GM10847 (cell line): ENCODE results near the gene ABCA3.

Experiments
- POLR2A ChIP-seq: IDR thresholded peaks from 2 replicates; pipeline ENCODE4 v1.6.1; 2011; ENCODE audit not compliant: insufficient read length; ENCODE audit errors: extremely low read depth

The ABCA3 gene

DNA sequence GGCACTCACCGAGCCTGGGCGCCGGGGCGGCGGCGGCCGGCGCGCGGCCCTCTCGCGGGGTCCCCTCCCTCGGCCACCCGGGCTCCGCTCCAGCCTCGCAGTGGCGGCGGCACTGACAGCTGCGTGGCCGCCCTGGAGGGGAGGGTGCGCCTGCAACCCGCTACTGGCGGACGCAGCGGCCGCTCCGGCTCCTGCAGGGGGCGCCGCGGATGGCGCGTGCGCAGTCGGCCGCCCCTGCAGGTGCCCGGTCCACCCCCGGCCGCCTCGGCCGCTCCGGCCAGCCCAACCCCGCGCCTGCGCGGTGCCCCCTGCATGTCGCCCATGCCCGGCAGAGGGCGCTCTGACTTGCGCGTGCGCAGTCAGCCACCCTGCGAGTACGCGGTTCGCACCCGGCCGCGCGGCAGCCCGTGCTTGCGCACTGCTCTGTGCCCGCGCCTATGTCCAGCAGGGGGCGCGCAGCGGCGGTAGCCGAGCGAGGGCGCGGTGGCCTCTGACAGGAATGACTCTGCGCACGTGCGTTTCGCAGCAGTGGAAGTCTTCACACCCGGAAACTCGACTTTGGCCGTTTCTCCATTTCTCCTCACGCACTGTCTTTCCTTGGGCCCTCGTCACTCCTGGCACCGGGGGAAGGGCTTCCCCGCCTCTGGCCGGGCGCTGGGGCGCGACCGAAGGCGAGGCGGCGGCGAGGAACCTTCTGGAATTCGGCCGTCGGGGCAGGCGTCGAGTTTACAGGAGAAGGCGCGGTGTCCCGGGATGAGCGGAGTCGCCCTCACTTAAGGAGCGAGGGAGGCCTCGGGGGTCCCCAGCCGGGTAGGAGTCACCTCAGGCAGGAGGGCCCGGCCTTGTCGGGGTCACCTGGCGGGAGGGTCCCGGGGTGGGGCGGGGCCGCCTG, at the start of gene ABCA3:
TSS of gene ABCA3 (minus strand) at position 165 of the 892 bp plus-strand sequence. CDS start 14,262 bp downstream, outside the sequence.
- TF ChIP-seq POLR2A: no peak

DNA sequence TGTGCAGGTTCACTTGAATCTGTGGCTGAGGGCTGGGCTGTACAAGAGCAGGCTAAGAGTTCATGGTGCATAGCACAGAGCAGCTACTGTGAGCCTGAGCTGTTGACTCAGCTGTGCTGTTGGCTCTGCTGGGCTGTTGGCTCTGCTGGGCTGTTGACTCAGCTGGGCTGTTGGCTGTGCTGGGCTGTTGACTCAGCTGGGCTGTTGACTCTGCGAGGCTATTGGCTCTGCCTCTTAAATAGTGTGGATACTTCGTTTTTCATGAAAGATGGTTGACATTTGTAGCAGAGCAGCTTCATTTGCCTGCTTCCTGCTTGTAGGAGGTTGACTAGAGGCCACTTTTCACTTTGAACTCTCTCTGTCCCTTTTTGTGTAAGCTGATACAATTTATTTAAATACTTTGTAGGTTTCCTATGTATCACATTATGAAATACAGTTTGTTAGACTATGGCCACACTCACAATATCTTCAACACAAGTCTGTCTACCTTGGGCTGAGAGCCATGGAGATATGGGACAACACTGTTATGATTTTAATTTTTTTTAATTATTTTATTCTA, 48.4 kb upstream of the ABCA3 start:
- TF ChIP-seq POLR2A: no peak

DNA sequence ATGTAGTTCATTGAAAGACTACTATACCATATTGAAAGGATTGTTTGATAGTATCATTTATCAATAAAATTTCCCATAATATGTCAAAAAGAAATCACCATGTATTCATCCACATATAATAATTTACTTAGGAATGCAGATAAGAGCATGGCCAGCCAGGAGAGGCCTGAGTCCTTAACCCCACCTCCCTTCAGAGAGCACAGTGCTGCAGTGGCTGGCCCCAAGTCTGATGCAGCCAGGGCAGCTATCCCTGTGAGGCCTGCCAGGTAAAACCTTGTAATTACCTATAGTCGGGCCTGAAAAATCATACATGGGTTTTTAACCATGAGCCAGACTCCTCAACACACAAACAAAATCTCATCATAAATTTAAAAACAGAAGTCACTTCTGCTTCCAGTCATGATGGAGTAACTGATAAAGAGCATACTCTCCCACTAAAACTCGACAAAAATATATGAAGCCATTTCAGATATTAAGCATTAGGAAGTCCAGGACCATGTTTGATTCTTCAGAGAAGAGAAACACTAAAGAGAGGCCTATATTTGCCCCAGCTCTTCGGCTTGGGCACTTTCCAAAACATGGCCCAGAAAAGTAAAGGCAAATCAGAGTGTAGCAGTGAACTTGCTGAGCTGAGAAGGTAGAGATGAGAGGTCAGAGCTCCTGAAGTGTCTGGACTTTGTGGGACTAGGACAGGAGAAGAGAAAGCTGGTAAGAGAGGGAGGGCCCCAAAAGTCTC, 47.8 kb upstream of the ABCA3 start:
- no peak for TF ChIP-seq POLR2A

- no peak for TF ChIP-seq POLR2A
Measured at GRCh38 chr16:2386990-2387389, 46.5 kb upstream of the ABCA3 start.

GRCh38 chr16:2385190-2385836, 44.8 kb upstream of the ABCA3 start:
- TF ChIP-seq POLR2A: no peak

DNA sequence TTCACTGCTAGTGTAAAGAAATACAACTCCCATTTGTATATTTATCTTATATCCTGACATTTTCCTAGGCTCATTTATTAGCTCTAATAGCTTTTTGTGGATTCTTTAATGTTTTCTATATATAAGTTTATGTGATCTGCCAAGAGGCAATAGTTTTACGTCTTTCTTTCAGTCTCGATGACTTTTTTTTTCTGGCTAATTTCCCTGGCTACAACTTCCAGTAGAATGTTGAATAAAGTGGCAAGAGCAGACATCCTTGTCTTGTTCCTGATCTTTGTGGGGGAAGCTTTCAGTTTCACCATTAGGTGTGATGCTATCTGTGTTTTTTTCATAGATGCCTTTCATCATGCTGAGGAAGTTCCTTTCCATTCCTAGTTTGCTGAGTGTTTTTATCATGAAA, 43.9 kb upstream of the ABCA3 start:
- no peak for TF ChIP-seq POLR2A

- no peak for TF ChIP-seq POLR2A
Measured at GRCh38 chr16:2383501-2383900, 43.0 kb upstream of the ABCA3 start.

GRCh38 chr16:2374644-2375043, 34.1 kb upstream of the ABCA3 start:
- TF ChIP-seq POLR2A: no peak

- TF ChIP-seq POLR2A: no peak
Measured at GRCh38 chr16:2373176-2373575, 32.6 kb upstream of the ABCA3 start.

DNA sequence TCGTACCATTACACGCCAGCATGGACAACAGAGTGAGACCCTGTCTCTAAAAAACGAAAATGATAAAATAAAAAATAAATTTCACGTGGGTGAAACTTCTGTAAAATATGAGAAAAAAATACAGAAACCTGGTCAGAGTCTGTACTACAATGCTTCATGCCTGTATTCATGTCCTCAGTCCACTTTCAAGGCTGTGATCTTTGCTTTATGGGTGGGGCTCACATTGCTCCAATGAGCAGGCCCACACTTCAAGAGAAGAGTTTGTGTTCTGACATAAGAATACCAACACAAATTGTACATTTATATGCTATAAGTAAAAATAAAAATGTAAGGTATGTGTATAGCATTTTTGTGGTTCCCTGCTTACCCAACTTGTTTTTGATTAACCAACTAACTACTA, 32.2 kb upstream of the ABCA3 start:
- no peak for TF ChIP-seq POLR2A

GRCh38 chr16:2371421-2371820, 30.9 kb upstream of the ABCA3 start:
- no peak for TF ChIP-seq POLR2A

GRCh38 chr16:2370721-2371120, 30.2 kb upstream of the ABCA3 start:
- no peak for TF ChIP-seq POLR2A

GRCh38 chr16:2366660-2367309, 26.3 kb upstream of the ABCA3 start:
- TF ChIP-seq POLR2A: no peak

DNA sequence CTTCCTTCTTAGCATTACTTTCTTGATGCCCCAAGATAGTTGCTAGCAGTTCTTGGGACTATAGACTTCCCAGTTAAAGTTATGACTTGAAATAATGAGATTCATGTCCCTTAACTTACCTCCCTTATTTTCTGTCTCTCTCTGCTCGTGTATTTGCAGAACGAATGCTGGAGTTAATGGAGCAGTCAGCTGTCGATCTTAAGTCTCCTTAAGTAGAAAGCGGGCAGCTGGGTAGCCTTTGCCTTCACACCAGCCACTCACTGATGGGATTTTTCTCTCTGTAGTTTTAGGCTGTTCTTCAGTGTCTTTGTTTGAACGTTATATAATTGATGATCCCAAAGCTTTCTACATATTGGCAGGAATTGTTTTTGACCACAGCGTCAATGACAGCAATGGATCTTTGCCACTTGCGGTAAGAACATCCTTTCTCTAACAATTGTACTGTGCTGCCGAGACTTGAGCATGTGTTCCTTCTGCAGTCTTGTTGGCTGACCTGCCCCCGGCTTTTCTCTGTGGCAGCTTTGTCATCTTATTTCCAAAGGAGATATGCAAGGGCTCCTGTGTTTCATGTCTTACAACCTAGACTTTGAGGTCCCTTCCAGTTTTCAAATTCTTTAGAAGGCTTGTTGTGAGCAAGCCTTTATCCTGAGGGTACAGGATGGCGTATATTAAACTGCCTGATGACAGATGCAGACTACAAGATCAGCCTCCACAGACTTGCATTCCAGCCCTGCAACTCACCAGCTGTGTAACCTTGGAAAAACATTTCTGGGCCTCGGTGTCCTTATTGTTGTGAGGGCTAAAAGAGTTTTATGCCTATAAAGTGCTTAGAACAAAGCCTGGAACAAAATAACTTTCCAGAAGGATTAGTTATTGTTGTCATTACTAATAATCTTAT, 25.1 kb upstream of the ABCA3 start:
- TF ChIP-seq POLR2A: no peak
